IMR-90 (cell line): Measurements from ENCODE around the gene IDH3G. TPM values are rescaled to one million over a fixed set of nuclear protein-coding genes. Genes with fewer than 3 reads are reported as not detected.
"Not testable (repeated sequence)": the region's sequence is repeated elsewhere in the genome, so short reads cannot be mapped to it uniquely, and the experiment has no call there.

Source experiments
- ATAC-seq: fragments of 200-7000 bp; cut with Tn5 transposase; 2 replicates; pipeline ENCODE4 v1.9.1; 2020; ENCODE audit warnings: low read depth, mild to moderate bottlenecking, moderate library complexity
- BruUV-seq: library from RNA; stranded (reverse); fragments of 400-500 nt; replicated peaks from 2 replicates; lab custom pipeline; 2021; lab: Mats Ljungman, UMichigan
- CTCF ChIA-PET: fragments of 300-600 bp; formaldehyde crosslinking; extraction: SDS; loops from one replicate; lab custom pipeline; 2021; ENCODE audit warnings: antibody characterized with exemption; lab: Yijun Ruan, JAX
- POLR2A ChIA-PET: fragments of 300-600 bp; sonication (Branson Sonifier 250); formaldehyde crosslinking; loops from one replicate; lab custom pipeline; 2022; ENCODE audit warnings: antibody characterized with exemption; ENCODE audit not compliant: unreplicated experiment; lab: Charles Lee
- DNase-seq: peaks from one replicate; pipeline ENCODE4 v3.0.0; 2013
- H2AFZ ChIP-seq: replicated peaks from 2 replicates; pipeline ENCODE3; 2013; ENCODE audit warnings: low read length, mild to moderate bottlenecking; ENCODE audit not compliant: poor library complexity
- H2AK5ac ChIP-seq: 2 replicates; pipeline ENCODE4 v1.6.1; 2013; ENCODE audit warnings: low read depth, low read length, inconsistent platforms
- H2AK9ac ChIP-seq: replicated peaks from 2 replicates; pipeline ENCODE3; 2013; ENCODE audit warnings: mild to moderate bottlenecking, low read depth, low read length, moderate library complexity; ENCODE audit not compliant: poor library complexity
- H2BK120ac ChIP-seq: 2 replicates; pipeline ENCODE4 v1.6.1; 2013; ENCODE audit warnings: low read depth, low read length, inconsistent platforms
- H2BK15ac ChIP-seq: 3 replicates; pipeline ENCODE4 v1.6.1; 2013; ENCODE audit warnings: low read depth, low read length, inconsistent platforms
- H2BK20ac ChIP-seq: 2 replicates; pipeline ENCODE4 v1.6.1; 2013; ENCODE audit warnings: low read depth, mild to moderate bottlenecking, inconsistent platforms, low read length, moderate library complexity
- H2BK5ac ChIP-seq: 2 replicates; pipeline ENCODE4 v1.6.1; 2013; ENCODE audit warnings: mild to moderate bottlenecking, low read depth, low read length, inconsistent platforms; ENCODE audit not compliant: poor library complexity, severe bottlenecking
- H3K14ac ChIP-seq: replicated peaks from 2 replicates; pipeline ENCODE4 v1.6.1; 2013; ENCODE audit warnings: low read depth, low read length, inconsistent platforms
- H3K18ac ChIP-seq: 2 replicates; pipeline ENCODE4 v1.6.1; 2013; ENCODE audit warnings: low read depth, low read length, control low read depth
- H3K23ac ChIP-seq: 2 replicates; pipeline ENCODE4 v1.6.1; 2013; ENCODE audit warnings: low read depth, low read length, inconsistent platforms
- H3K27ac ChIP-seq: 2 replicates; pipeline ENCODE4 v1.5.1; 2013; ENCODE audit warnings: mild to moderate bottlenecking, control low read depth, low read length; ENCODE audit not compliant: insufficient read depth
- H3K27me3 ChIP-seq: 2 replicates; pipeline ENCODE4 v1.6.1; 2013; ENCODE audit warnings: low read length; ENCODE audit not compliant: control insufficient read depth, insufficient read depth
- H3K36me3 ChIP-seq: 2 replicates; pipeline ENCODE4 v1.6.1; 2013; ENCODE audit warnings: low read length, mixed read lengths; ENCODE audit not compliant: control insufficient read depth, insufficient read depth
- H3K4ac ChIP-seq: 2 replicates; pipeline ENCODE4 v1.6.1; 2013; ENCODE audit warnings: low read depth, low read length, inconsistent platforms
- H3K4me1 ChIP-seq: 2 replicates; pipeline ENCODE4 v1.6.1; 2013; ENCODE audit warnings: low read length, mixed read lengths; ENCODE audit not compliant: control insufficient read depth, insufficient read depth
- H3K4me2 ChIP-seq: 2 replicates; pipeline ENCODE4 v1.6.1; 2013; ENCODE audit warnings: low read depth, mild to moderate bottlenecking, control low read depth, low read length, moderate library complexity
- H3K4me3 ChIP-seq: 2 replicates; pipeline ENCODE4 v1.5.1; 2013; ENCODE audit warnings: low read depth, mild to moderate bottlenecking, control low read depth, low read length, moderate library complexity; ENCODE audit not compliant: insufficient read depth
- H3K56ac ChIP-seq: 2 replicates; pipeline ENCODE4 v1.6.1; 2013; ENCODE audit warnings: low read length, inconsistent platforms; ENCODE audit not compliant: insufficient read depth; ENCODE audit errors: extremely low read depth
- H3K79me1 ChIP-seq, 2 experiments: 2 replicates each; pipeline ENCODE4 v1.6.1; 2013; ENCODE audit warnings: low read length in 2 of 2, inconsistent platforms in 1 of 2, low read depth in 1 of 2
- H3K9ac ChIP-seq: 2 replicates; pipeline ENCODE4 v1.6.1; 2013; ENCODE audit warnings: low read depth, low read length, control low read depth
- H3K9me1 ChIP-seq: 2 replicates; pipeline ENCODE4 v1.6.1; 2013; ENCODE audit warnings: low read length, inconsistent platforms; ENCODE audit not compliant: insufficient read depth
- H3K9me3 ChIP-seq: 2 replicates; pipeline ENCODE4 v1.6.1; 2013; ENCODE audit warnings: low read length; ENCODE audit not compliant: control insufficient read depth, insufficient read depth
- H4K20me1 ChIP-seq: 2 replicates; pipeline ENCODE4 v1.6.1; 2013; ENCODE audit warnings: low read length, inconsistent platforms; ENCODE audit not compliant: insufficient read depth
- H4K5ac ChIP-seq: 2 replicates; pipeline ENCODE4 v1.6.1; 2013; ENCODE audit warnings: mild to moderate bottlenecking, low read depth, low read length, control low read depth
- H4K8ac ChIP-seq, 2 experiments: 2 replicates each; pipeline ENCODE4 v1.6.1; 2013; ENCODE audit warnings: low read depth in 2 of 2, low read length in 2 of 2, control low read depth in 1 of 2, inconsistent platforms in 1 of 2
- H4K91ac ChIP-seq: 2 replicates; pipeline ENCODE4 v1.6.1; 2013; ENCODE audit warnings: low read depth, low read length, inconsistent platforms; ENCODE audit not compliant: insufficient read depth
- WGBS, 2 experiments: methylation state at CpG; one replicate each; pipeline versions ENCODE4 v1.1.5 to v1.1.7; 2013; ENCODE audit warnings: missing lambda C conversion rate in 2 of 2; ENCODE audit not compliant: insufficient read length in 1 of 2; ENCODE audit errors: extremely low coverage in 2 of 2; 5-methylcytosine and 5-hydroxymethylcytosine counted together
- dilution Hi-C: fragments of 300-500 bp; cut with HindIII; formaldehyde crosslinking; loops from one replicate; pipeline ENCODE4 v1.14.3; 2018; ENCODE audit warnings: low sequenced_read_pairs; ENCODE audit not compliant: unreplicated experiment
- in situ Hi-C: fragments of 300-500 bp; cut with MboI; formaldehyde crosslinking; loops from 3 replicates; pipeline ENCODE4 v1.14.3; 2019; ENCODE audit warnings: low sequenced_read_pairs, inconsistent platforms, mixed read lengths
- intact Hi-C: fragments of 100-400 bp; cut with micrococcal nuclease; formaldehyde crosslinking; loops from 2 replicates; pipeline ENCODE4 v1.10.0; 2022
- polyA plus RNA-seq, 3 experiments: library from polyadenylated mRNA; depleted of rRNA; stranded (reverse); fragments of >200 nt; gene quantifications; 2 replicates each; pipeline ENCODE4 v1.2.3, GENCODE V29; 2012; ENCODE audit warnings: low replicate concordance in 1 of 3
- total RNA-seq: library from RNA; depleted of rRNA; stranded (reverse); fragments of >200 nt; gene quantifications from 2 replicates; pipeline ENCODE4 v1.2.3, GENCODE V29; 2012

Gene IDH3G
- total and polyA plus RNA-seq, 2 of the 4 experiments (the other 2 are of a cell fraction), result 79.4 to 85.7 TPM

DNA sequence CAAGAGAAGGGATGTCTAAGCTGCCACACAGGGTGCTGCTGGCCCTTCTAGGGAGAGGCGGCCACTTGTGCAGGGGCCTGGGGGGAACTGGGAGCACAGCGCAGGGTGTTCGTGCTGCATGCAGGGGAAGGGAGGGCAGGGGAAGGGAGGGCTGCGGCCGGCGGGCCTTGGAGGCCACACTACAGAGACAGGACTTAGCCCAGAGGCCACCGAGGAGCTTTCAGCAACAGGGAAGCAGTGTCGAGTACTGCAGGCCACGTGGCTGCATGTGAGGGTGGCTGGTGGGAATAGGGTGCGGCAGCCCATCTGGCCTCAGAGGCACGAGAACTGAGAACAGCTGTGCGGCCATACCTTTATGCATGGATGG is 49.1 kb downstream of the IDH3G start:
- 85% methylated on average over 4 of the region's 12 CpGs; no CpG with 5 or more reads in 1 of the 2 experiments for WGBS, 2 experiments
- H3K9me1 ChIP-seq, in situ Hi-C loops, H2AK5ac ChIP-seq, H2BK20ac ChIP-seq, H4K91ac ChIP-seq, H4K8ac ChIP-seq, H3K4me3 ChIP-seq, H4K5ac ChIP-seq, intact Hi-C loops, H3K79me1 ChIP-seq, H4K20me1 ChIP-seq, H3K4me2 ChIP-seq, ATAC-seq, H3K36me3 ChIP-seq, H3K9ac ChIP-seq, H3K14ac ChIP-seq, H2BK120ac ChIP-seq, H2AK9ac ChIP-seq, H3K4me1 ChIP-seq, POLR2A ChIA-PET, H3K4ac ChIP-seq, dilution Hi-C loops, H2AFZ ChIP-seq, H3K27me3 ChIP-seq, H3K9me3 ChIP-seq, H3K56ac ChIP-seq, H2BK15ac ChIP-seq, BruUV-seq, H3K18ac ChIP-seq, H3K27ac ChIP-seq, H3K23ac ChIP-seq, DNase-seq, H2BK5ac ChIP-seq: not testable (repeated sequence)
- CTCF ChIA-PET, result interaction anchor here (0.6 kb wide), 1 partner anchor 35 kb away, joined by 5 read pairs; no protein-coding TSS in a partner anchor
